ENCODE data around the gene IRAG1. TPM values are rescaled to one million over a fixed set of nuclear protein-coding genes. Genes with fewer than 3 reads are reported as not detected.
A peak's percentile ranks its signal among the peaks of the same experiment; 100 is the strongest.

IRAG1 gene
- total and polyA plus RNA-seq, 2 of the 13 experiments (the other 11 are each of a cell fraction or from before 2014, with no cell fraction given), result 0.13 to 0.20 TPM

DNA sequence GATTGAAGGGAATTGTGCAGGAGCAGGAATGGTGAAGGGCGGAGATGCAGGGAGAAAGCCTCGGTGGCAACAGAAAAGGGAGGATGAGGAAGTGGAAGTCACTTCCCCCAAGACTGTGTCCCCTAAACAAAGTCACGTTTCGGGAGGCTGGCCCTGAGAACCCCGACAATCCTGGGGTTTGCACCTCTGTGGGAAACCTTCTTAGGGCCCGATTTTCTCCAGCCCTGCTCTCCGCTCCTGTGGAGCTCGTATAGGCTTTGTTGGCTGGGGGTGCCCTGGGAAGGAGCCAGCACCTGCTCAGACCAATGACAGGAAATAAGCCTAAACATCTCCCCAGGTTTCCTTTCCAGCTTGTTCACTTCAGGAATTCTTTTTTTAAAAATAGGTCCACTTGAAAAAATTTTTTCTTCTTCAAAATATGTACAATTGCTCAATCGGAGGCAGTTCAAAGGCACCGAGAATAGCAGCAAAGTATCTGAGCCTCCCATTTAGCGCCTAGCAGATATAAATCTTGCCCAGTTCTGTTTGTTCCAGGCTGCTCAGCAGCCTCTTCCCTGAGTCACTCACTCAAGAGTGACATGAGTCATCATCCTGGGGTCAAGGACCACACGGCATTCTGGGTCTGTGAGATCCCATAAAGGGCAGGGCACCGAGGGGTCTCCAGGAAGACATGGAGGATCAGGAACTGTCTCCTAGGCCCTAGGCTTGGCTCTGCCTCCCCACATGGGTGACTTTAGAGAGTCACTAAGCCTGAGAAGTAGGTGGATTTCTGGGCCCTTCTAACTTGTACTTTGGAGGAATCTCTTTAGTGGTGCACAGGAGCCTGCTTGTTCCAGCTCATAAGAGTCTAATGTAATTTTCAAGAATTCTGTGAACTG lies 34.0 kb downstream of the IRAG1 start (continued):
- no peak for TF ChIP-seq ZFYVE20 (CRISPR knock-in tag; IDR thresholded peaks at IDR 0.05; ENCODE audit: borderline replicate concordance, low read depth)
- TF ChIP-seq, protein P1, sequence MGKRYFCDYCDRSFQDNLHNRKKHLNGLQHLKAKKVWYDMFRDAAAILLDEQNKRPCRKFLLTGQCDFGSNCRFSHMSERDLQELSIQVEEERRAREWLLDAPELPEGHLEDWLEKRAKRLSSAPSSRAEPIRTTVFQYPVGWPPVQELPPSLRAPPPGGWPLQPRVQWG (CRISPR knock-in tag; IDR thresholded peaks at IDR 0.05; ENCODE audit: borderline replicate concordance, low read depth), result no peak
- TF ChIP-seq TRIM22 (IDR thresholded peaks at IDR 0.05), result no peak
- 0 out of 2 replicates have a peak, but pooled peaks have one; percentile 9 for TF ChIP-seq RXRB (CRISPR knock-in tag; IDR thresholded peaks at IDR 0.05; ENCODE audit: borderline replicate concordance)
- TF ChIP-seq SOX5 (CRISPR knock-in tag; IDR thresholded peaks at IDR 0.05; ENCODE audit: borderline replicate concordance), result no peak
- TF ChIP-seq, protein P2, sequence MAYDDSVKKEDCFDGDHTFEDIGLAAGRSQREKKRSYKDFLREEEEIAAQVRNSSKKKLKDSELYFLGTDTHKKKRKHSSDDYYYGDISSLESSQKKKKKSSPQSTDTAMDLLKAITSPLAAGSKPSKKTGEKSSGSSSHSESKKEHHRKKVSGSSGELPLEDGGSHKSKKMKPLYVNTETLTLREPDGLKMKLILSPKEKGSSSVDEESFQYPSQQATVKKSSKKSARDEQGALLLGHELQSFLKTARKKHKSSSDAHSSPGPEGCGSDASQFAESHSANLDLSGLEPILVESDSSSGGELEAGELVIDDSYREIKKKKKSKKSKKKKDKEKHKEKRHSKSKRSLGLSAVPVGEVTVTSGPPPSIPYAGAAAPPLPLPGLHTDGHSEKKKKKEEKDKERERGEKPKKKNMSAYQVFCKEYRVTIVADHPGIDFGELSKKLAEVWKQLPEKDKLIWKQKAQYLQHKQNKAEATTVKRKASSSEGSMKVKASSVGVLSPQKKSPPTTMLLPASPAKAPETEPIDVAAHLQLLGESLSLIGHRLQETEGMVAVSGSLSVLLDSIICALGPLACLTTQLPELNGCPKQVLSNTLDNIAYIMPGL (CRISPR knock-in tag; IDR thresholded peaks at IDR 0.05; ENCODE audit: borderline replicate concordance in 1 of 2, low read depth in 1 of 2), result no peak
- peak; percentile 68 for TF ChIP-seq GATAD2A (CRISPR knock-in tag; IDR thresholded peaks at IDR 0.05)
- TF ChIP-seq ZBTB7B (CRISPR knock-in tag; IDR thresholded peaks at IDR 0.05), result no peak
- TF ChIP-seq HOXD1 (CRISPR knock-in tag; IDR thresholded peaks at IDR 0.05), result no peak
- TF ChIP-seq SAP130 (CRISPR knock-in tag; IDR thresholded peaks at IDR 0.05; ENCODE audit: low read depth), result peak; percentile 11; the same call in 1 of the 2 replicates
- no peak for TF ChIP-seq ZC3H4 (CRISPR knock-in tag; IDR thresholded peaks at IDR 0.05; ENCODE audit: borderline replicate concordance)
- peak; percentile 61; the same call in 1 of the 2 replicates for TF ChIP-seq SP5 (CRISPR knock-in tag; IDR thresholded peaks at IDR 0.05; ENCODE audit: borderline replicate concordance, low read depth)
- TF ChIP-seq ZFP36L2 (CRISPR knock-in tag; IDR thresholded peaks at IDR 0.05), result no peak
- TF ChIP-seq JUN (CRISPR knock-in tag; IDR thresholded peaks at IDR 0.05), result peak; percentile 78
- no peak for TF ChIP-seq ZNF782 (CRISPR knock-in tag; IDR thresholded peaks at IDR 0.05; ENCODE audit: borderline replicate concordance)
- peak in 1 of 2 experiments; percentile 82; a peak in 2 of 4 replicates for TF ChIP-seq EP300 (IDR thresholded peaks at IDR 0.05; ENCODE audit: low read depth in 2 of 2, low read length in 2 of 2)
- TF ChIP-seq EP300 (CRISPR knock-in tag; IDR thresholded peaks at IDR 0.05; ENCODE audit: borderline replicate concordance), result peak; percentile 81
- TF ChIP-seq MXI1 (IDR thresholded peaks at IDR 0.05; ENCODE audit: borderline replicate concordance, low read depth, low read length), result no peak
- no peak for TF ChIP-seq PAWR (CRISPR knock-in tag; IDR thresholded peaks at IDR 0.05; ENCODE audit: borderline replicate concordance)
- no peak for TF ChIP-seq MIER3 (CRISPR knock-in tag; IDR thresholded peaks at IDR 0.05; ENCODE audit: borderline replicate concordance)
- TF ChIP-seq JUND (CRISPR knock-in tag; IDR thresholded peaks at IDR 0.05), result peak; percentile 75
- TF ChIP-seq IRX3 (CRISPR knock-in tag; IDR thresholded peaks at IDR 0.05; ENCODE audit: borderline replicate concordance, low read depth), result no peak
